ENCODE measurements around the gene HEMK1. TPM values are rescaled to one million over a fixed set of nuclear protein-coding genes. Genes with fewer than 3 reads are reported as not detected.

HEMK1 gene
- total and polyA plus RNA-seq, 2 donors (not counting 3 experiments of a cell fraction or from before 2014, with no cell fraction given), result 14.2 to 15.2 TPM

- DNase-seq (ENCODE audit: low read depth, low spot score), result no peak
- no peaks in the 10 kb centered on the region for H3K9me1 ChIP-seq (replicated peaks; ENCODE audit: control insufficient read depth, extremely low read depth, insufficient read depth, low read length)
- dilution Hi-C loops (cut with MboI; ENCODE audit: extremely low pct_ligation_motif_present, low sequenced_read_pairs), result no loop called here
- H3K4me1 ChIP-seq (ENCODE audit: control insufficient read depth, extremely low read depth, insufficient read depth, low read length), result peaks cover 10% of the 10 kb centered on the region
- peaks cover 0 to 1% of the 10 kb centered on the region in 2 experiments for H3K27me3 ChIP-seq (ENCODE audit: control insufficient read depth in 2 of 2, insufficient read depth in 2 of 2, low read length in 2 of 2)
- H3K36me3 ChIP-seq (ENCODE audit: control insufficient read depth in 2 of 2, extremely low read depth in 1 of 2, insufficient read depth in 2 of 2, low read length in 2 of 2), result no peaks in the 10 kb centered on the region
- H3K79me2 ChIP-seq (ENCODE audit: control insufficient read depth, insufficient read depth, low read length), result no peaks in the 10 kb centered on the region
- CTCF ChIA-PET, result no interaction called here
- no peaks in the 10 kb centered on the region for H4K20me1 ChIP-seq (replicated peaks; ENCODE audit: control insufficient read depth, extremely low read depth, insufficient read depth, low read length)
- intact Hi-C loops (cut with micrococcal nuclease), result no loop called here
- H3K4me2 ChIP-seq (ENCODE audit: insufficient read depth, low read length), result no peak overlapping the region
- no peaks in the 10 kb centered on the region for H3K9me3 ChIP-seq (replicated peaks; ENCODE audit: control insufficient read depth, insufficient read depth, low read length)
- BruUV-seq (replicated peaks), result no TSS peak
- no peak overlapping the region for H3K9ac ChIP-seq (replicated peaks; ENCODE audit: extremely low read depth, insufficient read depth, low read length)
- no peak for TF ChIP-seq EZH2 (IDR thresholded peaks at IDR 0.05; ENCODE audit: borderline replicate concordance, low read depth, low read length, severe bottlenecking)
- no peak for TF ChIP-seq POLR2A (IDR thresholded peaks at IDR 0.05; ENCODE audit: low read depth, low read length)
- no peak for TF ChIP-seq POLR2AphosphoS5 (IDR thresholded peaks at IDR 0.05; ENCODE audit: insufficient read depth, low read depth, low read length)
- TF ChIP-seq FOS (IDR thresholded peaks at IDR 0.05; ENCODE audit: borderline replicate concordance, insufficient read depth, low read length), result no peak
- TF ChIP-seq CTCF (IDR thresholded peaks at IDR 0.05; ENCODE audit: extremely low read depth in 1 of 2, insufficient read depth in 1 of 2, low read depth in 1 of 2, low read length in 2 of 2), result no peak
- TF ChIP-seq GATA2 (IDR thresholded peaks at IDR 0.05; ENCODE audit: insufficient read depth, insufficient read length, low read depth, low read length), result no peak
- no peak for TF ChIP-seq JUN (IDR thresholded peaks at IDR 0.05; ENCODE audit: borderline replicate concordance, insufficient read depth, insufficient read length, low read depth)
- no peak for TF ChIP-seq MYC (IDR thresholded peaks at IDR 0.05; ENCODE audit: low read depth, low read length)
- no peak for TF ChIP-seq MAX (IDR thresholded peaks at IDR 0.05; ENCODE audit: insufficient read depth, insufficient read length)
- no peak overlapping the region for H2AFZ ChIP-seq (ENCODE audit: low read depth, low read length)
- FAIRE-seq, result no peak
- POLR2A ChIA-PET, result no interaction called here
- H3K4me3 ChIP-seq (replicated peaks in 1 of 3; ENCODE audit: insufficient read depth in 1 of 3, low read depth in 1 of 3, low read length in 3 of 3), result no peak overlapping the region
- H3K27ac ChIP-seq (ENCODE audit: insufficient read depth, low read depth, low read length), result no peak overlapping the region
Measured at GRCh38 chr3:50600141-50600753, 30.9 kb downstream of the HEMK1 start.
